GM10266 (cell line): ENCODE results near the gene PCDHB1.

Experiments
- DNase-seq: peaks from one replicate; pipeline ENCODE4 v3.0.0; 2012; ENCODE audit errors: extremely low spot score
- TF ChIP-seq, protein P1 (sequence below): IDR thresholded peaks from 2 replicates; pipeline ENCODE4 v1.5.1; 2012; ENCODE audit warnings: mild to moderate bottlenecking, low read depth; ENCODE audit not compliant: control insufficient read depth, insufficient read depth; ENCODE audit errors: missing control alignments

PCDHB1 gene

DNA sequence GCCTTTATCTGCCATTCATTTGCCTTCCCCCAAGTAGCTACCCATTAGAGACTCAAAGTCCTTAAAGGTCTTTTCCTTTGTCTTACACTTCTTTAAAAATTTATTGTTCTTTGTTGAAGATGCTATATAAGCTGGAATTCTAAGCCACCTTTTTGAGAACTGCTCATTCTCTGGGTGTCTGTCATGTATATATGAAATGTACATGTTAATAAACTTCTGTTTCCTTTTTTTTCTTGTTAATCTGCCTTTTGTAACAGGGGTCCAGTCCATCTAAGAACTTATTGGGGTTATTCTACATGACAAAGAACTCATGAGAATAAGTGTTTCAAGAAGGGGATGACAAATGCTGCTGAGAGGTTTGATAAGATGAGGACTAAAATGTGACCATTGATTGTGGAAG is 43.4 kb upstream of the PCDHB1 start:
- DNase-seq, result no peak
- TF ChIP-seq, protein P1, sequence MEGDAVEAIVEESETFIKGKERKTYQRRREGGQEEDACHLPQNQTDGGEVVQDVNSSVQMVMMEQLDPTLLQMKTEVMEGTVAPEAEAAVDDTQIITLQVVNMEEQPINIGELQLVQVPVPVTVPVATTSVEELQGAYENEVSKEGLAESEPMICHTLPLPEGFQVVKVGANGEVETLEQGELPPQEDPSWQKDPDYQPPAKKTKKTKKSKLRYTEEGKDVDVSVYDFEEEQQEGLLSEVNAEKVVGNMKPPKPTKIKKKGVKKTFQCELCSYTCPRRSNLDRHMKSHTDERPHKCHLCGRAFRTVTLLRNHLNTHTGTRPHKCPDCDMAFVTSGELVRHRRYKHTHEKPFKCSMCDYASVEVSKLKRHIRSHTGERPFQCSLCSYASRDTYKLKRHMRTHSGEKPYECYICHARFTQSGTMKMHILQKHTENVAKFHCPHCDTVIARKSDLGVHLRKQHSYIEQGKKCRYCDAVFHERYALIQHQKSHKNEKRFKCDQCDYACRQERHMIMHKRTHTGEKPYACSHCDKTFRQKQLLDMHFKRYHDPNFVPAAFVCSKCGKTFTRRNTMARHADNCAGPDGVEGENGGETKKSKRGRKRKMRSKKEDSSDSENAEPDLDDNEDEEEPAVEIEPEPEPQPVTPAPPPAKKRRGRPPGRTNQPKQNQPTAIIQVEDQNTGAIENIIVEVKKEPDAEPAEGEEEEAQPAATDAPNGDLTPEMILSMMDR, result no peak

DNA sequence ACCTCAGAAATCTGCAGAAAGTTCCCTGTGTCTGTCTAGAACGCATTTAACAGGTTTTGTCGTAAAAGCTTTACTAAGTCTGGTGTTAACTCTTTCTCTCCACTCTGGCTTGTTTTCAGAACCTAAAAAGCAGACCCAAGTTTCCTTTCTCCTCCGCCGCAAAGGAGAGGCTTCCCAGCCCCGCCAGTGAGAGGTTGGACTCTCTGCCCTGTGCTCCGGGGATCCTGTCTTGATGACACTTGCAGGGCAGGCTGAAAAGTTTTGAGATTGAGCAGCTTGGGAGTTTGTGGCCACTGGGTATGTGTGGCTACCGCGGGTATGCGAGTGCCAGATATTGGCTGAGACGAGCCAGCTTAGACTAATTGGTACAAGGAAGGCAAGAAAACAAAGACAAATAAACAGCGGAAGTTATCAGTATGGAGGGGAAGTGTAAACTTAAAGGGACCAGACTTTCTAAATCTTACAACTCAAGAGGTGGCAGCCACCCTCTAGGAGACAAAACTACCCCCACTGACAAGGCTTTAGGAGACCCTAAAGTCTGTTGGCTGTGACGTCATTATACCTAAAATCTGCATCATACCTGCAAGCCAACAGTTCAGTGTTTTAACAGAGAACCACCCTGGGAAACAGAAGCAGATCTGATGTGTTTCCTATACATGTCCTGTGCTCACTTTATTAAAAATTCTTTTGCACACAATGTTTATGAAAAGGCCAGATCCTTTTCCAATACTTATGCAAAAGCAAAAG is 41.0 kb upstream of the PCDHB1 start:
- no peak for DNase-seq
- TF ChIP-seq, protein P1, result no peak

DNA sequence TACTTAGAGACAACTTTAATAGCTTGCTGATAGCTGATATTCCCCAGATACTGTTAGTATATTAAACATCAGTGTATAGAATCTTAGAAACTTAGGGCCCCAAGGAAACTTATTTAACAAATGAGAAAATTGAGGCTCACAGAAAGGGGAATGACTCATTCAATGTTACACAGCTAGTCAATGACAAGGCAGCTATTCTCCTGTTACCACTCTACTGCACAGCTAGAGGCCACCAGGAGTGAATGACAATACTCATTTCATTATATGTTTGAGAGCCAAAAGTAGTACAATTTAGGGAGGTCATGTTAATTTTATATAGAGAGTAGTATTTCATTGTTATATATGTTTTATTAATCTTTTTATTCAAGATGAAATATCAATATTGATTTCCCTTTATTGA is 33.2 kb upstream of the PCDHB1 start:
- DNase-seq, result no peak
- TF ChIP-seq, protein P1, result no peak

DNA sequence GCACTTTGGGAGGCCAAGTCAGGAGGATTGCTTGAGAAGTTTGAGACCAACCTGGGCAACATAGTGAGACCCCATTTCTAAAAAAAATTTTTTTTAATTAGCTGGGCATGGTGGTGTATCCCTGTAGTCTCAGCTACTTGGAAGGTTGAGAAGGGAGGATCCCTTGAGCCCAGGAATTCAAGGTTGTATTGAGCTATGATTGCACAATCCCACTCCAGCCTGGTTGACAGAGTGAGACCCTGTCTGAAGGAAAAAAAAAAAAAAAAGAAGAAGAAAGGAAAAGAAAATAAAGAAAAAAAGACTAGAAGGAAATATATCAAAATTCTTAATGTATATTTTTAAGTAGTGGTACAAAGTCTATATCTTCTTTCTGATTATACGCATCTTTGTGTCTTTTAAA is 28.8 kb upstream of the PCDHB1 start:
- DNase-seq, result no peak
- TF ChIP-seq, protein P1, result no peak

DNA sequence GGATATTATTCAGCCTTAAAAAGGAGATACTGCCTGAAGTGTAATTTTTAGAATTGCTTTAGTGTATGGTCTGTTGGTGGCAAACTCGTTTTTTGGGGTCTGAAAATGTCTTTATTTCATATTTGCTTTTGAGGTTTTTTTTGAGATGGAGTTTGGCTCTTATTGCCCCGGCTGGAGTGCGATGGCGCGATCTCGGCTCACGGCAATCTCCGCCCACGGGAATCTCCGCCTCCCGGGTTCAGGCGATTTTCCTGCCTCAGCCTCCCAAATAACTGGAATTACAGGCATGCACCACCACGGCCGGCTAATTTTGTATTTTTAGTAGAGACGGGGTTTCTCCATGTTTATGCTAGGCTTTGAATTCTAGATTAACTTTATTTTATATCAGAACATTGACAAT is 20.2 kb upstream of the PCDHB1 start:
- DNase-seq, result no peak
- TF ChIP-seq, protein P1, result no peak

DNA sequence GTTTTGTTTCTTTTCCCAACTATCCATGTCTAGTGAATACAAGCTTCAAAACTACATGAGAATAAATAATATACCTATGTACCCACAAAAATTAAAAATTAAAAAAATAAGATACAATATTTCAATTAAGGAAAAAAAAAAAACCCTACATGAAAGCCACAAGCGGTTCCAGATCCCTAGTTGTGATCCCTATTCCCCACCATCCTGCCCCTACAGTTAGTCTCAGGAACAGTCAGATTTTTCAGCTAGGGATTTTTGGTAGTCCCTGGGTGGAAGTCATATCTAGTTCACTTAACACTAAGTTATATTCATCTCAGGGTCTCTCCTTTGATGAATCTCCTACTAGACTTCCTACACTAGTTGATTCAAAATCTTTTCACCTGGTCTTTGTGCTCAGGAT is 18.5 kb upstream of the PCDHB1 start:
- DNase-seq, result no peak
- TF ChIP-seq, protein P1, result no peak

DNA sequence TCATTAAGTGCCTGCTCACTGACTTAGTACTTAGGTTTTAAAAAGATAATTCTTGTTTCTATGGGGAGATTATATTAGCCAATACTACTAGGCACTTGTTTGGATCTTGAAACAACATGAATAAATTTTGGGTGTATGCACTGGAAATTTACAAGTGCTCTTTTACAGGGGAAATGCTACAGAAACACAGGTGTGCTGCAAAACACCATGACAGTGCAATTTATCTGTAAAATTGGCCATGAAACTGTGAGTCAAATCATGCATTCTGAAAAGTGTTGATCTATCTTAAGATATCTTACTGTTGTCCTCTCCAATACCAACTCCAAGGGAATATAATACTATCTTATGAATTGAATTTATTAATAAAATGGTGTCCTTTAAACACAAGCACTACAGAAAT is 12.1 kb upstream of the PCDHB1 start:
- DNase-seq, result no peak
- TF ChIP-seq, protein P1, result no peak
